ENCODE results near the gene GMPPA.

The GMPPA gene

GRCh38 chr2:219486380-219486959 lies 12.2 kb upstream of the GMPPA start:
- no peak for DNase-seq

DNA sequence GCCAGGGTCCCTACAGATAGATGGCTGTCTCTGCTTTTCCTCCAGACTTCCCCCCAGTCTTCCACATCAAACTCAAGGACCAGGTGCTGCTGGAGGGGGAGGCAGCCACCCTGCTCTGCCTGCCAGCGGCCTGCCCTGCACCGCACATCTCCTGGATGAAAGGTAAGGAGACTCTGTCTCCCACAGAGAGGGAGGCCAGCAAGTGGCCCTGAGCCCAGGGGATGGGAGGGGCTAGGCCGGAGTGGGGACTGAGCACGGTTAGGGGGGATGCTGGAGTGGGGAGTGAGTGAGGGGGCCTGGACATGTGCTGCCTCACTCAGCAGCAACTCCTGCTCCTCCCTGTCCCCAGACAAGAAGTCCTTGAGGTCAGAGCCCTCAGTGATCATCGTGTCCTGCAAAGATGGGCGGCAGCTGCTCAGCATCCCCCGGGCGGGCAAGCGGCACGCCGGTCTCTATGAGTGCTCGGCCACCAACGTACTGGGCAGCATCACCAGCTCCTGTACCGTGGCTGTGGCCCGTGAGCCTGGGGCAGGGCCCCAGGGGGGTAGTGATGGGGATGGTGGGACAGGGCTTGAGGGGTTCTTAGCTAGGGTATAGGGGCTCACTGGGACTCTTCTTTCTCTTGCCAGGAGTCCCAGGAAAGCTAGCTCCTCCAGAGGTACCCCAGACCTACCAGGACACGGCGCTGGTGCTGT lies 10.4 kb upstream of the GMPPA start:
- no peak for DNase-seq

DNA sequence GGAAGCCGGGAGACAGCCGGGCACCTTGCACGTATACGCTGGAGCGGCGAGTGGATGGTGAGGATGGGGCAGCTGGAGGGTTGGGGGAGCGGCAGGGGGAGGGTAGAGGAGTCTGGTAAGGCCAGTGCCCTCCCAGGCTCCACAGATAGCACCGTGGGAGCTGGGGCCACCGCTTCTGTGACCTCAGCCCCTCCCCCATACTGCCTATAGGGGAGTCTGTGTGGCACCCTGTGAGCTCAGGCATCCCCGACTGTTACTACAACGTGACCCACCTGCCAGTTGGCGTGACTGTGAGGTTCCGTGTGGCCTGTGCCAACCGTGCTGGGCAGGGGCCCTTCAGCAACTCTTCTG lies 9.9 kb upstream of the GMPPA start:
- DNase-seq = no peak

DNA sequence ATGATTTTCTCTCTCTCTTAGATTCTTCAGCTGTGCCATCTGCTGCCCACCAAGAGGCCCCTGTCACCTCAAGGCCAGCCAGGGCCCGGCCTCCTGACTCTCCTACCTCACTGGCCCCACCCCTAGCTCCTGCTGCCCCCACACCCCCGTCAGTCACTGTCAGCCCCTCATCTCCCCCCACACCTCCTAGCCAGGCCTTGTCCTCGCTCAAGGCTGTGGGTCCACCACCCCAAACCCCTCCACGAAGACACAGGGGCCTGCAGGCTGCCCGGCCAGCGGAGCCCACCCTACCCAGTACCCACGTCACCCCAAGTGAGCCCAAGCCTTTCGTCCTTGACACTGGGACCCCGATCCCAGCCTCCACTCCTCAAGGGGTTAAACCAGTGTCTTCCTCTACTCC lies 9.4 kb upstream of the GMPPA start:
- DNase-seq = no peak

DNA sequence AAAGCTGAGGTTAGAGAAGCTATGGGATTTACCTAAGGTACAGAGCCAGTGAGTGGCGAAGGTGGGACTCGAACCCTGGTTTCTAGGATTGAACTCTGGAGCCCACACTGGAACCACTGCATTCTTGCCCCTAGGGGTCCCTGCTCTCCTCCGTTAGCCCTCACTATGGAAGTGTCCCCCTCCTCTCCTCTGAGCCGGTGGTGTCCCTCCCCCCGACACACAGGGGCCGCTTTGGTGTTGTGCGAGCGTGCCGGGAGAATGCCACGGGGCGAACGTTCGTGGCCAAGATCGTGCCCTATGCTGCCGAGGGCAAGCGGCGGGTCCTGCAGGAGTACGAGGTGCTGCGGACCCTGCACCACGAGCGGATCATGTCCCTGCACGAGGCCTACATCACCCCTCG lies 8.5 kb upstream of the GMPPA start:
- no peak for DNase-seq

GRCh38 chr2:219490600-219491130 lies 8.0 kb upstream of the GMPPA start:
- no peak for DNase-seq

GRCh38 chr2:219491278-219491963 lies 7.3 kb upstream of the GMPPA start:
- DNase-seq = no peak

- no peak for DNase-seq
These were observed 6.1 kb upstream of the GMPPA start for GRCh38 chr2:219492575-219492974.

GRCh38 chr2:219493086-219493485 lies 5.6 kb upstream of the GMPPA start:
- DNase-seq = no peak

DNA sequence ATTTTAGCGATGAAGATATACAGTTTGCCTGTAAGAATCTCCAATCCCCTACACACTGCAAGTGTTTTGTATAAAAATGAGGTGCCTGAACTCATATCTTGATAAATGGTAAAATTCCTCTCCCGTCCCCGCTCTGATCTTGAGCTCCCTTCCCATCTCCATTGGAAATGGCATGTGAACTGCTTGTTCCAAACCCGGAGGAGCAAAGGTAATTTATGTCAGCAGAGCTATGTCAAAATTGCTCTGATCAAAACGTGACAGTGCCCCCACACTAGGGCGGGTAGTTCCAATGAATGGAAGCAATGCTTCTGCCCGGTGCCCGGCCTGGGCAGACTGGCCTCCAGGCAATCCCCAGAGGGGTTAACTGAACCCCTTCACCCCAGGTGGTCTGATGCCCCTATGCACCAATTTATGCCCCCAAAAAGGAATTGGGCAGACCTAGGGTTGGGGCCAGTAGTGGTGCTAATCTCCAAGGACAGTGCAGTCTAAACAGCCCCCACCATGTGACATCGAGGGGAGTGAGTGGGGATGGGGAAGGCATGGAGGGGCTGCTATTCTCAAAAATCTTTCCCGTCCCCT lies 3.6 kb upstream of the GMPPA start:
- DNase-seq = no peak

GRCh38 chr2:219495531-219496122 lies 3.1 kb upstream of the GMPPA start:
- peak; percentile 26 for DNase-seq

GRCh38 chr2:219496247-219496824 lies 2.4 kb upstream of the GMPPA start:
- no peak for DNase-seq

- DNase-seq = no peak
These were observed 1.7 kb upstream of the GMPPA start for GRCh38 chr2:219496825-219497494.

DNA sequence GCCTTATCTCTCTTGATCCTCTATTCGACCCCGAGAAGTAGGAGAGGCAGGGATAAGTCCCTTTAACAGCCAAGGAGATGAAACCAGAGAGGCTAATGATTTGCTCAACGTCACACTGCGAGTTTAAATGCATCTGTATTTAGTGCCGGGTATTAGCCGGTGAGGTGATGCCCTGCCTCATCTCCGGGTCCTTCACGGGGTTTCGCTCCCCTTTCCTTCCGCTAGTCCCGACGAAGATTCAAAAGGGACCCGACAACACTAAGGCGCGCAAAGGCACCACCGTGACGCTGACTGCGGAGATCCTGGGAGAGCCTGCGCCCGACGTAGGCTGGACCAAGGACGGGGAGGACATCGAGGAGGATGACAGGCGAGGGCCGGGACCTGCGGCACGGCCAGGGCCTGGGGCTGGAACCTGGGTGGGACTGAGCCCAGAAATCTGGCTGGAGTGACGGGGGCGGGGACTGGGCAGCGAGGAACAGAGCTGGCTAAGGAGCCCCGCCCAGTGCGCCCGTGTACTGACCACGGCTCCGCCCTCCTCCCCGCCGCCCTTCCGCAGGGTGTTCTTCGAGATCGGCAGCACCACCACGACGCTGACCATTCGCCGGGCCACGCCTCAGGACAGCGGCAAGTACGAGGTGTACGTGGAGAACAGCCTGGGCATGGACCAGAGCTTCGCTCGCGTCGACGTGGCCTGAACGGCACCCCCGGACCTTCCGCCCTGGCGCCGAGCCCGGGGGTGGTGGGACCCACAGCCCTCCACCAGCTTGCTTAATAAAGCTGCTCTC lies 1.0 kb upstream of the GMPPA start:
- DNase-seq = peak; percentile 71

GRCh38 chr2:219499058-219499307 lies 292 bp downstream of the GMPPA start:
- DNase-seq = no peak

DNA sequence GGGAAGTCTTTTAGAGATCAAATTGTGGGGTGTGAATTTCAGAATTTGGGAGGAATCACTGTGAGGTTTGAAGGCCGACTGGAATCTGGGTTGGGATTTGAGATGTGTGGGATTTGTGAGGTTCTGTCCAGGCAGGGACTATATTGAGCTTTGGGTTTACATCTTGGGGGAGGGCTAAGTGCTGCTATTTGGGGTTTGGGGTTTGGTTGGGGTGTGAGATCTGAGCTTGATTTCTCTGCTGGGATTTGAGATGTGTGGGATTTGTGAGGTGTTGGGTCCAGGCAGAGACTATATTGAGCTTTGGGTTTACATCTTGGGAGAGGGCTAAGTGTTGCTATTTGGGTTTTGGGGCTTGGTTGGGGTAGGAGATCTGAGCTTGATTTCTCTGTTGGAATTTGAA lies 864 bp downstream of the GMPPA start:
- no peak for DNase-seq

- DNase-seq = no peak
These were observed 1.4 kb downstream of the GMPPA start for GRCh38 chr2:219500135-219500534.

- DNase-seq = no peak
These were observed 3.2 kb downstream of the GMPPA start for GRCh38 chr2:219501849-219502248.

- DNase-seq = no peak
These were observed 3.9 kb downstream of the GMPPA start for GRCh38 chr2:219502618-219503017.

DNA sequence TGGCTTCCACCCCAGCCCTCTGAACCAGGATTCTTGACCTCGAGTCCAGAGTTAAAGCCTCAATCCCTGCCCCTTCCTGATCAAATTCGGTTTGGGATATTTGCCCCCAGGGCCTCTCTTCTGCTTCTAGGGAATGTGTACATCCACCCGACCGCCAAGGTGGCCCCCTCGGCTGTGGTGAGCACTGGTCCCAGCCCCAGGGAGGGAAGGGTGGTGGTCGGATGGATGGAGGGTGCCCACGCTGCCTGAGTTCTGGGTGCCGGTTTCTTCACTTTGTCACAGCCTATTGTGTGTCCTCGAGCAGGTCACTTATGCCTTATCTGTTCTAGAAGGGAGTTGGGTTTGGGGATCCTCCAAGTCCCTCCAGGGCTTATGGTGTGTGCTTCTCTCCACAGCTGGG lies 6.9 kb downstream of the GMPPA start:
- DNase-seq = no peak

- DNase-seq = no peak
These were observed 7.6 kb downstream of the GMPPA start for GRCh38 chr2:219506153-219506801.

Measured in NCI-H748 treated with DMSO at 0.1 percent for 48 hours (cell line).